Astrocyte of the cerebellum (primary cell): ENCODE results near the gene PPP1R2.
"Not testable (repeated sequence)": the region's sequence is repeated elsewhere in the genome, so short reads cannot be mapped to it uniquely, and the experiment has no call there.

Source experiments
- DNase-seq: peaks from one replicate; pipeline ENCODE4 v3.0.0-alpha.2; 2011; ENCODE audit warnings: low read depth
- H3K4me3 ChIP-seq: 2 replicates; pipeline ENCODE4 v1.5.1; 2011; ENCODE audit warnings: mild to moderate bottlenecking, low read depth, low read length, moderate library complexity
- in situ Hi-C: cut with HindIII; loops from 2 replicates; pipeline ENCODE4 v1.10.0; 2017; ENCODE audit warnings: low sequenced_read_pairs
- TF ChIP-seq, protein P1 (sequence below): IDR thresholded peaks from 2 replicates; pipeline ENCODE4 v1.5.1; 2012; ENCODE audit warnings: low read length, low read depth, moderate library complexity, mild to moderate bottlenecking; ENCODE audit errors: missing control alignments

Gene PPP1R2

DNA sequence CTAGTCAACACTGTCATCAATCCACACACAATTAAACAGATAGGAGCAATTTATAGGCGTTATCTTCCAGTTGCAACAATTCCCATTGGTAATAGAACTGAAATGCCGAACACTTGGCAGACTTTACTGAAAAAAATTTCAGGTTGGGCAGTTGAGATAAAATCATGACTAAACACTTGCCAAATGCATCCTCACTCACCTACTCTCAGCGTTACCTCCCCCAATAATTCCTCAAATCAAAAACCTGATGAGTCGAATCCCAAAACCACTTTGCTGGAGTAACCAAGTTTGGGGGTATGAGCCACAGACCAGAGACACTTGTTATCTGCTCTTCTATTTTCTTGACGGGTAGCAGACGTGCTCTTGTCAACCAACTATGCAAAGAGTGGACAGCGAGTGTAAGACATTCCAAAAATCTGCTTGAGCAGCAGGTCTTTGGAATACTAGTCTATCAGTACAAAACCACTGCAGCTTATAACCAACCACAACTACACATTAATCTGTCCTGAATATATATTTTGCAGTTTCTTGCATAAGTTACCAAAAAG lies 30.3 kb downstream of the PPP1R2 start:
- in situ Hi-C loops: loop anchor here (10.0 kb wide), 1 partner anchor 208 kb away; no protein-coding TSS in a partner anchor
- no peak overlapping the region for H3K4me3 ChIP-seq
- TF ChIP-seq, protein P1, sequence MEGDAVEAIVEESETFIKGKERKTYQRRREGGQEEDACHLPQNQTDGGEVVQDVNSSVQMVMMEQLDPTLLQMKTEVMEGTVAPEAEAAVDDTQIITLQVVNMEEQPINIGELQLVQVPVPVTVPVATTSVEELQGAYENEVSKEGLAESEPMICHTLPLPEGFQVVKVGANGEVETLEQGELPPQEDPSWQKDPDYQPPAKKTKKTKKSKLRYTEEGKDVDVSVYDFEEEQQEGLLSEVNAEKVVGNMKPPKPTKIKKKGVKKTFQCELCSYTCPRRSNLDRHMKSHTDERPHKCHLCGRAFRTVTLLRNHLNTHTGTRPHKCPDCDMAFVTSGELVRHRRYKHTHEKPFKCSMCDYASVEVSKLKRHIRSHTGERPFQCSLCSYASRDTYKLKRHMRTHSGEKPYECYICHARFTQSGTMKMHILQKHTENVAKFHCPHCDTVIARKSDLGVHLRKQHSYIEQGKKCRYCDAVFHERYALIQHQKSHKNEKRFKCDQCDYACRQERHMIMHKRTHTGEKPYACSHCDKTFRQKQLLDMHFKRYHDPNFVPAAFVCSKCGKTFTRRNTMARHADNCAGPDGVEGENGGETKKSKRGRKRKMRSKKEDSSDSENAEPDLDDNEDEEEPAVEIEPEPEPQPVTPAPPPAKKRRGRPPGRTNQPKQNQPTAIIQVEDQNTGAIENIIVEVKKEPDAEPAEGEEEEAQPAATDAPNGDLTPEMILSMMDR: no peak
- no peak for DNase-seq

DNA sequence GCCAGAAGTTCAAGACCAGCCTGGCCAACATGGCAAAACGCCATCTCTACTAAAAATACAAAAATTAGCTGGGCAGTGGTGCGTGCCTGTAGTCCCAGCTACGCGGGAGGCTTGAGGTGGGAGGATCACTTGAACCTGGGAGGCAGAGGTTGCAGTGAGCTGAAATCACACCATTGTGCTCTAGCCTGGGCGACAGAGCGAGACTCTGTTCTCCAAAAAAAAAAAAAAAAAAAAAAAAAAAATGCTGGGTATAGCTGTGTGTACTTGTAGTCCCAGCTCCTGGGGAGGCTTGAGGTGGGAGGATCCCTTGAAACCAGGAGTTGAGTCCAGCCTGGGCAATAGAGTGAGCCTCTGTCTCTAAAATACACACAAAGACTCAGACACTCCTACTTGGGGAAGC lies 32.0 kb downstream of the PPP1R2 start:
- in situ Hi-C loops: loop anchor here (10.0 kb wide), 1 partner anchor 206 kb away; no protein-coding TSS in a partner anchor
- H3K4me3 ChIP-seq: no peak overlapping the region
- TF ChIP-seq, protein P1: no peak
- no peak for DNase-seq

DNA sequence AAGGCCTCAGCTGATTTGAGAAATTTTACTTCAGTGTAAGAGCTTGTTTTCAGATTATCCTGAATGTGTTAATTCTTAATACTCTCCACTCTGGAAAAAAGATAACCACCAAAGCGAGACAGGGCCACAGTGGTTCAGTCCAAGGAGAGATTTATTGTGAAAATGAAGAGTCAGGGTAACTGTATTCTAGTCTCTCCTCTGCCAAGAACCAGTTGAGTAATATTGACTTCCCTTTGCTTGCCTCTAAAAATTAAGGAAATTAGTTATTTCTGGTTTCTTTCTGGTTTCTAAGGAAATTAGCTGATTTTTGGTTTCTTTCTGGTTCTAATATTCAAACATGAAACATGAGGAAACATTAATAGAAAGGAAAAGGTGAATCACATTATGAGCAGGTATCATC lies 34.9 kb downstream of the PPP1R2 start:
- no peak overlapping the region for H3K4me3 ChIP-seq
- DNase-seq: no peak
- TF ChIP-seq, protein P1: no peak
- in situ Hi-C loops: no loop called here

DNA sequence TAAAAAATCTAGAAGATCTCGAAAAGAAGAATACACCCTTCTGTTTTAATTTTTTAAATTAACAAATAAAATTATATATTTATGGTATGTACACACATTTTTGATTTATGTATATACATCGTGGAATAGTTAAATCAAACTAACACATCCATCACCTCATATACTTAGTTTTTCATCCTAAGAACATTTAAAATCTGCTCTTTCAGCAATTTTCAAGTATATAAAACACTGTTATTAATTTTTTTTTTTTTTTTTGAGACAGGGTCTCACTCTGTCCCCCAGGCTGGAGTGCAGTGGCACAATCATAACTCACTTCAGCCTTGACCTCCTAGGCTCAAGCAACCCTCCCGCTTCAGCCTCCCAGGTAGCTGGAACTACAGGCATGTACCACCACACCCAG lies 67.5 kb downstream of the PPP1R2 start:
- no peak overlapping the region for H3K4me3 ChIP-seq
- in situ Hi-C loops: no loop called here
- no peak for DNase-seq
- TF ChIP-seq, protein P1: no peak

- H3K4me3 ChIP-seq, DNase-seq, in situ Hi-C loops: not testable (repeated sequence)
Measured at GRCh38 chr3:195475116-195475515, 68.0 kb downstream of the PPP1R2 start.

- no peak overlapping the region for H3K4me3 ChIP-seq
- TF ChIP-seq, protein P1: no peak
- no peak for DNase-seq
- in situ Hi-C loops: no loop called here
Measured at GRCh38 chr3:195468841-195469240, 74.3 kb downstream of the PPP1R2 start.

DNA sequence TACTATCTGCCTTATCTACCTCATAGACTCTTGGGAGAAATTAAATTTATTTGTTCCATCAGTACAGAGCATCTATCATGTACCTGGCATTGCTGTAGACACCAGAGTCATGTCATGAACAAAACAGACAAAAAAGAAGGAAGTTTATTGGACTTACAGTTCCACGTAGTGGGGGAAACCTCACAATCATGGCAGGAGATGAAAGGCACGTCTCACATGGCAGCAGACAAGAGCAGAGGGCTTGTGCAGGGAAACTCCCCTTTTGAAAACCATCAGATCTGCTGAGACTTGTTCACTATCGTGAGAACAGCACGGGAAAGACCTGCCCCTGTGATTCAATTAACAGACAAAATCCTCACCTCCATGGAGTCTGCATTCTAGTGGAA lies 74.7 kb downstream of the PPP1R2 start:
- TF ChIP-seq, protein P1: no peak
- H3K4me3 ChIP-seq: no peak overlapping the region
- DNase-seq: no peak
- in situ Hi-C loops: no loop called here
